Activated CD8-positive, alpha-beta memory T cell treated with anti-CD3 and anti-CD28 coated beads, Interleukin-2, amount 50 U/mL, for 4 hours (primary cell): ENCODE results near the gene ZNF385A.

Experiments
- DNase-seq: peaks from one replicate; pipeline ENCODE4 v3.0.0-alpha.2; 2020

Gene ZNF385A

DNA sequence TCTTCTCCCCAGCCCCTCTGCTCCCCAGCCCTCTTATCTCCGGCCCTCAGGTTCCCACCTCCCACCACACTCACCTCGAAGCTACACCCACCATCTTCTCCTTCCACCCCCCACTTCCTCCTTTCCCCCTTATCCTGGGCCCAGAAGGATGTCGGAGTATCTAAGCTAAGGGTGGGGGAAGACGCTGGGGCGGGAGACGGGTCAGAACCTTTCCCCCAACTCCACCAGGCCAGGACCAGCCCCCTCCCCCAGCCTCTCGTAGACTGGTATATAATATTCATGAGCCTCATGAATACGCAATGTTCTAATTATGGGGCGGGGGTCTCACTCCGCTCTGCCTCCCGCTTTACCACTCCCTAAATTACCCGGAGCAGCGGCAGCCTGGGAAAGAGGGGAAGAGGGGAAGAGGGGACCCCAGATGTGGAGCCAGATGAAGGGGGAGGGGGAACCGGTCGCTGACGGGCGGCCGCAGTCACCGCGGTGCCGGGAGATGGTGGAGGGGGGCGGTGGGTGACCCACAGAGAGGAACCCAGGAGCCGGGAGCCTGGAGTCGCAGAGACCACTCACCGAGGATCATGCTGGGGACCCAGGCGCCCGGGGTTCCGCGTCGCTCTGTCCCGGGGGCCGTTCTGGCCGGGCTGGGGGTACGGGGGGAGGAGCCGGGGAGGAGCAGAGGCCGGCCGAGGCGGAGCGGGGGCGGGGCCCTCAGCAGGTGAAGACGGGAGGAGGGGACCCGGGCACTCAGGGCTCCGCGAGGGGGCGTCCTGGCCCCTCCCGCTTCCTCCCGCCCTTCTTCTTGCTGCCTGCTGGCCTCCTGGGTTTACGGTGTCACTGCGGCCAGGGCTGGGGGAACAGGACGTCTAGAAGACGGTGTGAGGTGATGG is 6.4 kb upstream of the ZNF385A start:
- DNase-seq: peak; percentile 74

DNA sequence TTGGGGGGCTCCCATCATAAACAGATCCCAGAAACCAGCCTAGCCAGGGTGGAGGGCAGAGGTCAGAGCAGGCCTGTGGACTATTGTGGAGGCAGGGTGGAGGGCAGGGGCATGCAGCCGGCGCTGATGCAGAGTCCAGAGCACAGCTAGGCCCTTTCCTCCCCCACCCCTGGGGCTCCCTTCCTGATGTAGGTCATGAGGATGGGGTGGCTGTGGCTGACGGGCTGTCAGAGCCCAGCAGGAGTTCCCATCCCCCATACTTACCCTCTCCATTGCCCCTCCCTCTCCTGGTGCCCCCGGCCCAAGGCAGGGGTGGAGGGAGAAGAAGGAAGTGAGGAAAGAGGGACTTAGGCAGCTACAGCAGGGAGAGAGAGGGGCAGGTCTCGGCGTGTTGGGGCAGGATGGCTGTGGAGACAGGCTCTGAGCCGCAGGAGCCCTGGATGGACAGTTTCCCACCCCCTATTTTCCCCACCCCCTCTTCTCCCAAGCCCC is 5.7 kb upstream of the ZNF385A start:
- no peak for DNase-seq

DNA sequence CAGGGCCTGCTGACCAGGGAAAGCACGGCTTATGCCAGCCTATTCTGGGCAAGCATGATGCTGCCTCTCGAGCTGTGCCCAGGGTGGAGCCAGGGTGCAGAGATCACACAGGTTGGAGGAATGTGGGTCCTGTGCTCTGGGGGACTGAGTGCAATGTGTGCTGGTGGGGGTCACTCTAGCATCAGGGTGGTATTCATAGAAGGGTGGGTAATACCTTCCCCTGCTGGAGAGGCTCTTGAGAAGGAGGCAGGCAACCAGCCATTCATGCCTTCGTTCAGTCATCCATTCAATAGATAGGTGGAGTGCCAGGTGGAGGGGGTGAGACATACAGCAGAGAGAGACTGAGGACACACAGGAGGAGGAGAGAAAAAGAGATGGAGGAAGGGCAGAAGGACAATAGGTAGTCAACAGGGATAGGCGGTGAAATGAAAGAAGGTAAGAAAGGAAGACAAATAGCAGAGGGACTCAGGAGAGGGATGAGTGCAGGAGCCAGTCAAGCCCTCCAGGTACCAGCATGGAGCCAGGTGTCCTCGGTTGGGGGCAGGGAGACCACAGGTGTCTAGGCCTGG is 5.2 kb upstream of the ZNF385A start:
- no peak for DNase-seq

DNA sequence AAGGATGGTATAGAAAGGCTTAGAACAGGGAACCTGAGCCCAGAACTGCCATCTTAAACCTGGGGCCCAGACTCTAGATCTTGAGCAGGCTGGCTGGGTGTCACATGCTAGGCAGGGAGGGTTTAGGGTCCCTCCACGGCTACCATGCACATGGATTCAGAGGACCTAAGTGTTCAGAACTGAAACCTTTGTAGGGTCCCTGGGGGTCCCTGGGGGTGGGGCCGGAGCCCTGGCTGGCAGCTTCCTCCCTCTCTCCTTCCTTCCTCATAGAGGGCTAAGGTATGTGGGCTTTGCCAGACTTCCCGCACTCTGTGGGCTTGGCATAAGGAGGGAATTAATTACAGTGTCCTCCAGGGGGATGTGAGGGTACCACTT is 4.6 kb upstream of the ZNF385A start:
- no peak for DNase-seq

DNA sequence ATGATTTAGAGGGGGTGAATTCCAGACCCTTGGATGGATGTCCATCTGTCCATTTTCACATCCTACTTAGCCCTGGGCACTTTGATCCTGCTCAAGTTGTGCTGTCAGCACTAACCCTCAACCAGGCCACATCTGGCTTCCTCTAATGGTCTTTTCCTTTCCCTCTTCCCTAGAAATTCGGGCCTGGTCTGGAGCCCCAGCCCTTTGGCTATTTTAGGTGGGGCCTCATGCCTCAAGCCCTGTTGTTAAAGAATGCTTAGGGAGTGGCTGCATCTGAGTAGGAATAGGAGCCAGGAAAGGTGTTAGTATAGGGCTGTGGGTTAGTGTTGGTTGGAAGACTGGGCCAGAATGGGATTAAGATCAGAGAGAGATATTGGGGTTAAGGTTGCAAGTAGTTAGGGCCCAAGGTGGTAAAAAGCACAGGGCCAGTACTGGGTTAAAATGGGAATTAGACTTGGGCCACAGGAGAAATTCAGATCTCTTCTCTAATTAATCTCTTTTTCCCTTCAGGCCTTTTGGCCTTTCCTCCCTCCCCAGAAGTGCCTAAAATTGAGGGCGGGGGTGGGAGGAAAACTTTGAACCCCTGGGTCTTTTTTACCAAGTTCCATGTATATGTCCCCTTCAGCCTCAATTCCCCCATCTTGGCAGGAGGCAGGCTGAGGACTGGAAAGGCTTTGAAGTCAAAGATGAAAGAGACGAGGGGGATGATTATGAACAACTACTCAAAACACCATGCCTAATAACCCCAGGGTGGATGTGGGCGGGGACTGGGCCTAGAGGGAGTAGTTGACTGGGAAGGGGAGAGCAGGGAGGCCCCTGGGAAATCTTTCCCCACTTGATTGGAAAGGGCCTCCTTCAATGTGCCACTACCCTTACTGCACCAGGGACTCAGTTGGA is 4.0 kb upstream of the ZNF385A start:
- no peak for DNase-seq

DNA sequence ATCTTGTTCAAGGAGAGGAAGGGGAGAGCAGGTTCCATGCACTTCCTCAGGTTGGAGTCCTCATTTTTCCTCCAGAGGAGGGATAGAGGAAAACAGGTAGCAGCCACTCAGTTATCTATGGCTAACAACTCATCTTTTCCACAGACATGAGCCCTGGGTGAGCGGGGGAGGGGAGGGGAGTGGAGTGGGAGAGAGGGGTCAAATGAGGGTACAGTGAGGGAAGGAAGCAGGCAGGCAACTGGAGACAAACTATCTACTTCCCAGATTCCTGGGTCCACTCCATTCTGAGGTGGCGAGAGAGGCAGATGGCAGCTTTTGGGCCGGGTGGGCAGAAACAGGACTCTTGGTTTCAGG is 2.6 kb upstream of the ZNF385A start:
- no peak for DNase-seq

- no peak for DNase-seq
Measured at GRCh38 chr12:54386403-54387113, 2.0 kb upstream of the ZNF385A start.

GRCh38 chr12:54385251-54385914 is 850 bp upstream of the ZNF385A start:
- no peak for DNase-seq

GRCh38 chr12:54383041-54383609 is 1.4 kb downstream of the ZNF385A start:
- DNase-seq: no peak

DNA sequence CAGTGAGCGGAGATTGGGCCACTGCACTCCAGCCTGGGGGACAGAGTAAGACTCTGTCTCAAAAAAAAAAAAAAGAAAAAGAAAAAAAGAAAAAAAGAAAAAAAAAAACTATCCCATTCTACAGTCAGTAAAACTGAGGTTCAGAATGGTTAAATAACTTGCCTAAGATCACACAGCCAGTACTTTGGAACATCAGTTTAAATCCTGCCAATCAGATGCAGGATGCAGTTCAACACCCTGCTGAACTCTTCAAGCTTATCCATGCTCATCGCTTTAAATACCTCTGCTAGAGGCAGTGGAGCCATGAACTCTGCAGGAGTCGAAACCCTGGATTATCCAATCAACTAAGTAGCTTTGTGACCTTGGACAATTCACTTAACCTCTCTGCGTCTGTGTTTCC is 3.4 kb downstream of the ZNF385A start:
- DNase-seq: no peak

- peak; percentile 91 for DNase-seq
Measured at GRCh38 chr12:54379398-54380201, 4.9 kb downstream of the ZNF385A start.

DNA sequence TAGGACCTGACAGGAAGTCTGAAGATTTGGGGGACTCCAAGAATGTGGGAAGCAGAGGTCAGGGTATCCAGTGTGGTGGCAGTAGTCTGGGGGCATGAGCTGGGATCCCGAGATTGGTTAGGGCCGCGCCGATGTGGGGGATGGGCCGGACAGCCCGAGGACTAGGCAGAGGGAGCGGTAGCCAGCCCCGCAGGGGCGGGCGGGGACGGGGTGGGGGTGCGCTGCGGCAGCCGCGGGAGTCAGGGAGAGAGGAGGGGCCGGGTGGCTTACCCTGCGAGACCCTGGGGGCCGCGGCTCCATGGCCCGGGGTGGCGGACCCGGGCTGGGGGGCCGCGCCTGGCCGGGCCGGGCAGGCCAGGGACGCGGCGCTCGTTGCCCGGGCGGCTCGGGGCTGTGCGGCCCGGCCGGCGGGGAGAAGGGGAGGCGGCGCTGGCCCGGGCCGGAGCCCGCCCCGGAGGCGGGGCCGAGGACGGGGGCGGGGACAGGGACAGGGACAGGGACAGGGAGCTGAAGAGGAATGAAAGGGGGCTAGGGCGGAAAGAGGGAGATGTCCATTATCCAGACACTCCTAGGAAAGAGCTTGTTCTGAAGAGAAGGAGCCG is 5.6 kb downstream of the ZNF385A start:
- DNase-seq: no peak

DNA sequence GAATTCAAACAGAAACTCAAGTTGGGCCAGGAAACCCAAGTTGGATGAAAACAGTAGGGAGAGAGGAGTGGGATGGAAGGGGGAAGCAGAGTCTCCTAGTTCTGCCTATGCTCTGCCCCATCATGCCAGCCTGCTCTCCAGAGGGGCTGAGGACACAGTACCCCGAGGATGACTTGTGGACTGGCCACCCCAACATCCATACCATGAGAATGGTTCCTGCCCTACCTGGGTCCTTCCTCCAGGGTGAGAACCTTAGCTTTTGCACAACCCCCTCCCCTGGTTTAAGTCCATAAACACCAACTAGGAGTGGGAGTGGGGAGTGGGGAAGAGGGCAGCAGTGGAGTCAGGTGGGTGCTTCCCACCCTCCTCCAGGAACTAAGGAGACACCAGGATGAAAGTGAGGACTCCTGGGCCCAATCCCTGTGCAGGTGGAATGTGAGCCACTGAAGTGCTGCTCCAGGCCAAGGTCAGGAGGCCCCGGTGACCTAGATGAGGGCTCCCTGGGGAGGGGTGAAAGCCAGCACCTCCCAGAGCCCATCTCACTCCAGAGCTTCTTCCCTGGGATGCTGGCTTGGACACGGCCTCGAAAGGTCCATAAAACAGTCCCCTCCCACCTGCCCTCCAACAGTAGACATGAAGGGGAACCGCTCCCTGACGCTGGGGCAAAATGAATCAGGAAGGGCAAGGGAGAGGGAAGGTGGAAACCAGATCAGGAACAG is 6.6 kb downstream of the ZNF385A start:
- no peak for DNase-seq

DNA sequence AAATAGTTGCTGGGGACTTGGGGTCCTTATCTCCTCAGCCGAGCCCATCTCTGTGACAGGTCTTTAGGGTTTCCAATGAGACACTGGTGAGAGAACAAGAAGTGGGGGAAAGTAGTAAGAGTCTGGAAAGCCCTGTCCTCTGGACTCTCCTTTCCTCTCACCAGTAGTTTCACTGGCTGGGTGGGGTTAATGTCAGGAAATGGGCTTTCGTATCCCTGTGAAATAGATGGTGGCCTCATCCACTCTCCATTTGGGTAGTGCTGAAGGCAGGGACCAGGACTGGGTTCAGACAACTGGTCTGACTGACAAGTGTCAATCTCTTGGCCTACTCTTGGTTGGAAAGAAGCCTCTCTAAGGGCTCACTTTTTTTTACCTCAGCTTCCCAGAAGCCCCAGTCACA is 7.5 kb downstream of the ZNF385A start:
- DNase-seq: no peak

DNA sequence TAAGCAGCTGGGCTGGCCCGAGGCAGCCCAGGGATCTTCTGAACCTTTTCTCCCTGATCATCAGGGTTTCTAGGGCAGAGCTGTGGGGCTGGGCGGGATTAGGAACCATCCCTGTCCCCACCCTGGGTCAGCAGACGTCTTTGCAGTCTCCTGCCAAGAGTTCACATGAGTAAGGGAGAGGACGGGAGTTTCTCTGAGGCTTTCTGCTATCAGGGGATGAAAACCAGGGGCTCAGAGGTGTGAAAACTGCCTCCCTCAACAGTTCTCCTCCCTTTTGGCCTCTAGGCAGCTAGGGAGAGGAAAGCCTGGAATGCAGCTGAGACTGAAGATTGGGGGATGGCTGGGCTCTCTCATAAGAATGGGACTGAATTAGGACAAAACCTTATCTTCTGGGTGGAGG is 7.9 kb downstream of the ZNF385A start:
- DNase-seq: no peak

DNA sequence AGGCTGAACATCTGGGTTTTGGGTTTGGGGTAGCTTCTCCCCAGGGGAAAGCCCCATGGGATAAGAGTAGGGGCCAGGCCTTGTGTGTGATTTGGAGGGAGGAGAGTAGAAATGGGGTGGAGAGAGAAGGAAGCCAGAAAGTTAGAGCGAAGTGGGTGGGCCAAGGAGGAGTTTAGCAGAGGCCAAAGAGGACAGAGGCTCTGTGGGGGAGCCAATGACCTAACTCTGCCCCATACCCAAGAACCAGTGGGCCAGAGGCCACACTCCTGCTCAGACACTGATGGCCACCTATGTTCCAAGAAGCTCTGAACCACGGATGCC is 9.3 kb downstream of the ZNF385A start:
- DNase-seq: no peak

GRCh38 chr12:54374562-54375258 is 9.8 kb downstream of the ZNF385A start:
- no peak for DNase-seq

- DNase-seq: no peak
Measured at GRCh38 chr12:54373649-54374561, 10.6 kb downstream of the ZNF385A start.
